Epithelial cell of prostate (primary cell): ENCODE data around the gene PRKCH.
"Not testable (repeated sequence)": the region's sequence is repeated elsewhere in the genome, so short reads cannot be mapped to it uniquely, and the experiment has no call there.

Source experiments
- DNase-seq: peaks from one replicate; pipeline ENCODE4 v3.0.0-alpha.2; 2011; ENCODE audit warnings: low read depth, low spot score
- H3K27ac ChIP-seq: fragments of 450-650 bp; 2 replicates; pipeline ENCODE4 v1.5.1; 2017; ENCODE audit warnings: mild to moderate bottlenecking

PRKCH gene

GRCh38 chr14:61439779-61440418, 118.5 kb downstream of the PRKCH start:
- H3K27ac ChIP-seq: peak overlapping the region; percentile 66
- no peak for DNase-seq

- DNase-seq: no peak
- H3K27ac ChIP-seq: no peak overlapping the region
These were observed 122.1 kb downstream of the PRKCH start for GRCh38 chr14:61443481-61443880.

GRCh38 chr14:61444215-61444768, 122.9 kb downstream of the PRKCH start:
- DNase-seq: no peak
- H3K27ac ChIP-seq: no peak overlapping the region

GRCh38 chr14:61451491-61451890, 130.1 kb downstream of the PRKCH start:
- H3K27ac ChIP-seq: no peak overlapping the region
- no peak for DNase-seq

- H3K27ac ChIP-seq: no peak overlapping the region
- DNase-seq: no peak
These were observed 130.6 kb downstream of the PRKCH start for GRCh38 chr14:61451891-61452400.

- no peak overlapping the region for H3K27ac ChIP-seq
- DNase-seq: no peak
These were observed 131.1 kb downstream of the PRKCH start for GRCh38 chr14:61452452-61452851.

- no peak for DNase-seq
- no peak overlapping the region for H3K27ac ChIP-seq
These were observed 131.9 kb downstream of the PRKCH start for GRCh38 chr14:61453103-61453767.

GRCh38 chr14:61454545-61454944, 133.2 kb downstream of the PRKCH start:
- no peak overlapping the region for H3K27ac ChIP-seq
- no peak for DNase-seq

GRCh38 chr14:61455351-61455750, 134.0 kb downstream of the PRKCH start:
- no peak overlapping the region for H3K27ac ChIP-seq
- DNase-seq: no peak

GRCh38 chr14:61456720-61457119, 135.3 kb downstream of the PRKCH start:
- H3K27ac ChIP-seq: no peak overlapping the region

GRCh38 chr14:61458766-61459165, 137.4 kb downstream of the PRKCH start:
- H3K27ac ChIP-seq: no peak overlapping the region
- no peak for DNase-seq

More at GRCh38 chr14:61456720-61457119, 135.3 kb downstream of the PRKCH start:
- DNase-seq: no peak

- DNase-seq: no peak
- H3K27ac ChIP-seq: no peak overlapping the region
These were observed 137.8 kb downstream of the PRKCH start for GRCh38 chr14:61459229-61459628.

- no peak overlapping the region for H3K27ac ChIP-seq
- DNase-seq: no peak
These were observed 138.7 kb downstream of the PRKCH start for GRCh38 chr14:61460063-61460462.

- peak overlapping the region; percentile 83 for H3K27ac ChIP-seq
- peak; percentile 84 for DNase-seq
These were observed 139.6 kb downstream of the PRKCH start for GRCh38 chr14:61460718-61461611.

- peak overlapping the region; percentile 83 for H3K27ac ChIP-seq
- DNase-seq: no peak
These were observed 140.5 kb downstream of the PRKCH start for GRCh38 chr14:61461808-61462275.

GRCh38 chr14:61462566-61463193, 141.3 kb downstream of the PRKCH start:
- peak overlapping the region; percentile 21 for H3K27ac ChIP-seq
- DNase-seq: peak; percentile 45

GRCh38 chr14:61463664-61464285, 142.4 kb downstream of the PRKCH start:
- no peak overlapping the region for H3K27ac ChIP-seq
- DNase-seq: no peak

- not testable (repeated sequence) for DNase-seq, H3K27ac ChIP-seq
These were observed 143.4 kb downstream of the PRKCH start for GRCh38 chr14:61464539-61465320.
